ENCODE data around the gene CACNA1G.

DNA sequence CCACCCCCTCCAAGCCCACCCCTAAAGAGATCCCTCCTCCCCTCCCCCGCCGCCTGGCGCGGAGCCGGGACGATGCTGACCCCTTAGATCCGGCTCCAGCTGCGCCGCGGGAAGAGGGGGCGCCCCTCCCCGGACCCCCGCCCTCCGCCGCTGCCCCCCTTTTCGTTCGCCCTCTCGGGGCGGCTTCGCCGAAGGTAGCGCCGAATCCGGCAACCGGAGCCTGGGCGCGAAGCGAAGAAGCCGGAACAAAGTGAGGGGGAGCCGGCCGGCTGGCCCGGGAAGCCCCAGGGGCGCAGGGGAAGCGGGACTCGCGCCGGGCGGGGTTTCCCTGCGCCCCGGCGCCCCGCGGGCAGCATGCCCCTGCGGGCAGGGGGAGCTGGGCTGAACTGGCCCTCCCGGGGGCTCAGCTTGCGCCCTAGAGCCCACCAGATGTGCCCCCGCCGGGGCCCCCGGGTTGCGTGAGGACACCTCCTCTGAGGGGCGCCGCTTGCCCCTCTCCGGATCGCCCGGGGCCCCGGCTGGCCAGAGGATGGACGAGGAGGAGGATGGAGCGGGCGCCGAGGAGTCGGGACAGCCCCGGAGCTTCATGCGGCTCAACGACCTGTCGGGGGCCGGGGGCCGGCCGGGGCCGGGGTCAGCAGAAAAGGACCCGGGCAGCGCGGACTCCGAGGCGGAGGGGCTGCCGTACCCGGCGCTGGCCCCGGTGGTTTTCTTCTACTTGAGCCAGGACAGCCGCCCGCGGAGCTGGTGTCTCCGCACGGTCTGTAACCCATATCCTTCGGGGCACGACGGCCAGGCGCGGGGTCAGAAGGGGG lies 623 bp downstream of the CACNA1G start:
- TF ChIP-seq, protein P1, sequence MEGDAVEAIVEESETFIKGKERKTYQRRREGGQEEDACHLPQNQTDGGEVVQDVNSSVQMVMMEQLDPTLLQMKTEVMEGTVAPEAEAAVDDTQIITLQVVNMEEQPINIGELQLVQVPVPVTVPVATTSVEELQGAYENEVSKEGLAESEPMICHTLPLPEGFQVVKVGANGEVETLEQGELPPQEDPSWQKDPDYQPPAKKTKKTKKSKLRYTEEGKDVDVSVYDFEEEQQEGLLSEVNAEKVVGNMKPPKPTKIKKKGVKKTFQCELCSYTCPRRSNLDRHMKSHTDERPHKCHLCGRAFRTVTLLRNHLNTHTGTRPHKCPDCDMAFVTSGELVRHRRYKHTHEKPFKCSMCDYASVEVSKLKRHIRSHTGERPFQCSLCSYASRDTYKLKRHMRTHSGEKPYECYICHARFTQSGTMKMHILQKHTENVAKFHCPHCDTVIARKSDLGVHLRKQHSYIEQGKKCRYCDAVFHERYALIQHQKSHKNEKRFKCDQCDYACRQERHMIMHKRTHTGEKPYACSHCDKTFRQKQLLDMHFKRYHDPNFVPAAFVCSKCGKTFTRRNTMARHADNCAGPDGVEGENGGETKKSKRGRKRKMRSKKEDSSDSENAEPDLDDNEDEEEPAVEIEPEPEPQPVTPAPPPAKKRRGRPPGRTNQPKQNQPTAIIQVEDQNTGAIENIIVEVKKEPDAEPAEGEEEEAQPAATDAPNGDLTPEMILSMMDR (IDR thresholded peaks at IDR 0.05; ENCODE audit: poor library complexity, severe bottlenecking), result no peak
- TF ChIP-seq POLR2AphosphoS5 (IDR thresholded peaks at IDR 0.05) (no peak), EP300 (conservative IDR thresholded peaks at IDR 0.05; ENCODE audit: poor library complexity, severe bottlenecking) (no peak), RAD21 (conservative IDR thresholded peaks at IDR 0.05) (no peak), MXI1 (conservative IDR thresholded peaks at IDR 0.05; ENCODE audit: poor library complexity, severe bottlenecking) (no peak), SMC3 (conservative IDR thresholded peaks at IDR 0.05; ENCODE audit: poor library complexity) (no peak), EZH2 (IDR thresholded peaks at IDR 0.05; ENCODE audit: borderline replicate concordance, insufficient read depth, low read length, poor library complexity, severe bottlenecking) (no peak), TAF1 (IDR thresholded peaks at IDR 0.05; ENCODE audit: low read depth) (no peak)

Data from neural cell (in vitro differentiated cells).